GM21515 (cell line): ENCODE measurements around the gene PRMT6.
A peak's percentile ranks its signal among the peaks of the same experiment; 100 is the strongest.
"Not testable (repeated sequence)": the region's sequence is repeated elsewhere in the genome, so short reads cannot be mapped to it uniquely, and the experiment has no call there.

ENCODE experiments used
- ATAC-seq: cut with Tn5 transposase; IDR thresholded peaks from one replicate; pipeline ENCODE4 v1.9.1; 2021; ENCODE audit not compliant: unreplicated experiment

The PRMT6 gene

DNA sequence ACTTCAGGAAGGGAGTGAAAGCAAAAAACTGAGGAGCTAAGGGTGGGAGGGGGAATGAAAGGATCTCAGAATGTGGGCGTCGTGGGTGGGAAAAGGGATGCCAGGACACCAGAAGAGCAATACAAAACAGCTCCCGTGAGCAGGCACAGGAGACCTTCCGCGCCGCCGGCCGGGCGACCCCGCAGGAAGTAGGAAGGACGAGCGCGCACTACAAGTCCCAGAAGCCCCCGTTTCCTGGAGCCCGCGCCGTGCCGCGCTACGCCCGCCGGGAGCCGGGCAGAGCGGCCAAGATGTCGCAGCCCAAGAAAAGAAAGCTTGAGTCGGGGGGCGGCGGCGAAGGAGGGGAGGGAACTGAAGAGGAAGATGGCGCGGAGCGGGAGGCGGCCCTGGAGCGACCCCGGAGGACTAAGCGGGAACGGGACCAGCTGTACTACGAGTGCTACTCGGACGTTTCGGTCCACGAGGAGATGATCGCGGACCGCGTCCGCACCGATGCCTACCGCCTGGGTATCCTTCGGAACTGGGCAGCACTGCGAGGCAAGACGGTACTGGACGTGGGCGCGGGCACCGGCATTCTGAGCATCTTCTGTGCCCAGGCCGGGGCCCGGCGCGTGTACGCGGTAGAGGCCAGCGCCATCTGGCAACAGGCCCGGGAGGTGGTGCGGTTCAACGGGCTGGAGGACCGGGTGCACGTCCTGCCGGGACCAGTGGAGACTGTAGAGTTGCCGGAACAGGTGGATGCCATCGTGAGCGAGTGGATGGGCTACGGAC, at the start of gene PRMT6:
Gene PRMT6, plus strand, starts transcription at position 249 of the 771 bp plus-strand sequence. Its CDS starts 42 bp downstream, at position 291.
- ATAC-seq: peak; percentile 96

DNA sequence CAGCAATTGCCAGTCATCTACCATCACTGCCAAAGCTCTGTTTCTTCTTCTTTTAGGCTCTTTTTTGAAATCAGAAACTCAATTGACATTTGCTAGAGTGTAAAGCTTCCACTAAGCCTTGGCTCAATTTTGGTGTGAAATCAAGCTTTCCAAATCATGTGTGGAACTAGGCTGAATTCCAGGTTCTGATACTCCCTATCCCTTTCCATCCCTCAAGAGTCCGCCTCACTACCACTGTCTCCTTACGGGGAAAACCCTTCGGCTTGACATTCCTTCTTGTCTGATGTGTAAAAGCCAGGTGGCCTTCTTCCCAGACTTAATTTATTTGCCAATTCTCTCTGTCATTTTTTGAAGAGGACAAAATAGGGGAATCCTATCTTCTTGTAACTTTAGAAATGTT, 47.2 kb upstream of the PRMT6 start:
- ATAC-seq: no peak

GRCh38 chr1:107010582-107010981, 45.9 kb upstream of the PRMT6 start:
- no peak for ATAC-seq

DNA sequence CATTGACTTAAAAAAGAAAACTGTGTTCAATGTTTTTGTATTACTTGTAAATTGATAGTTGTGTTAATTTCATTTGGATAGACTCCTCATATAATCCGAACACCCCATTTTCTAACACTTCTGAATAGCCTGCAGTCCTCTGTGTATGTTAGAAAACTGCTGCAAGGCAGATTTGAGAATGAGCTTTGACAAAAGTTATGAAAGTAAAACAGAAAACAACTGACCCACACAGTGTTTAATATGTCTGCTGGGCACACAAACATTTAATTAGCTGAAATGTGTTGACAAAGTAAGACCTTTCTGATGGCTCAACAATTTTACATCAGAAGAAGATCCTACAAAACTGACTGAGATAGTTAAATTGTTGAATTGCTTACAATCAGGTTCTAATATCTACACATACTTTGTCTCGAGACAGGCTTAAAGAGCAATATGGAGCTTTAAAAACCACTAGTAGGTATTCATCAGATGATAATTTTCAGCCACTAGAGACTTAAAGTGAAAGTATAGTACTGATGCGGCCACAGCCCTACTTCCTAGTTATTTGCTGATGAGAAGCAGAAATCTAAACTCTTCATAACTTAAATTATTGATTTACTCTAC, 40.0 kb upstream of the PRMT6 start:
- peak; percentile 89 for ATAC-seq

- ATAC-seq: no peak
Measured at GRCh38 chr1:107018445-107018844, 38.0 kb upstream of the PRMT6 start.

DNA sequence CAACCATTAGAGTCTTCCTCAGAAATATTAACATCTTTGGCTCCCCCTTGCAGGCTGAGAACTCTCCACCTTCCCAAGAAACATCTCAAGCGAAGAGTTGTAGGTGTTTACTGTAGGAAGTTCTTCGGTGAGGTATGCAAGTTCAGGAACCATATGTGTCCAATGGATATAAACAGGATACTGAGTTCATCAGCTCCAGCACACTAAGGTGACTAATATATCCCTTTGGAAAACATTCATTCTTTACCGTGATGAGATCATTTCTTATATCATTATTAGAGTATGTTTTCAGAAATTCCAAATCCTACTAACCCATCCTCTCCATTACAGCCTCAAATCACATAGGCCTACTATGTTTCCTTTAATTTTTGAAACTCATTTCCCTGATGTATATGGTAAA, 37.3 kb upstream of the PRMT6 start:
- no peak for ATAC-seq

- ATAC-seq: not testable (repeated sequence)
Measured at GRCh38 chr1:107038874-107039273, 17.6 kb upstream of the PRMT6 start.

DNA sequence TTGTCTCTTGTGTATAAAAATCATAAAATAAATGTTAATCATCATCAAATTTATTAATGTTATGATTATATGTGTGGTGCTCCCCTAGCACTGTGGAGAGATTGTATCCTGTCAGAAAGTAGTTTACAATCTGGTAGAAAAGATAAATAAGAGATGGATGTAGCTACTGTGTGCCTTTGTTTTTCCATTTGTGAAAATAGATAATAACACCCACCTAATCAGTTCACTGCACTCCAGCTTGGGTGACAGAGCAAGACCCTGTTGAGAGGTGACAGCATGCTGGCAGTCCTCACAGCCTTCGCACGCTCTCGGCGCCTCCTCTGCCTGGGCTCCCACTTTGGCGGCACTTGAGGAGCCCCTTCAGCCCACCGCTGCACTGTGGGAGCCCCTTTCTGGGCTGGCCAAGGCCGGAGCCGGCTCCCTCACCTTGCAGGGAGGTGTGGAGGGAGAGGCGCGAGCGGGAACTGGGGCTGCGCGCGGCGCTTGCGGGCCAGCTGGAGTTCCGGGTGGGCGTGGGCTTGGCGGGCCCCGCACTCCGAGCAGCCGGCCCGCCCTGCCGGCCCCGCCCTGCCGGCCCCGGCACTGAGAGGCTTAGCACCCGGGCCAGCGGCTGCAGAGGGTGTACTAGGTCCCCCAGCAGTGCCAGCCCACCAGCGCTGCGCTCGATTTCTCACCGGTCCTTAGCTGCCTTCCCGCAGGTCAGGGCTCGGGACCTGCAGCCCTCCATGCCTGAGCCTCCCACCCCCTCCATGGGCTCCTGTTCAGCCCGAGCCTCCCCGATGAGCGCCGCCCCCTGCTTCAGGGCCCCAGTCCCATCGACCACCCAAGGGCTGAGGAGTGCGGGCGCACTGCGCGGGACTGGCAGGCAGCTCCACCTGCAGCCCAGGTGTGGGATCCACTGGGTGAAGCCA, 11.9 kb upstream of the PRMT6 start:
- ATAC-seq: not testable (repeated sequence)

GRCh38 chr1:107047602-107048001, 8.9 kb upstream of the PRMT6 start:
- ATAC-seq: no peak

DNA sequence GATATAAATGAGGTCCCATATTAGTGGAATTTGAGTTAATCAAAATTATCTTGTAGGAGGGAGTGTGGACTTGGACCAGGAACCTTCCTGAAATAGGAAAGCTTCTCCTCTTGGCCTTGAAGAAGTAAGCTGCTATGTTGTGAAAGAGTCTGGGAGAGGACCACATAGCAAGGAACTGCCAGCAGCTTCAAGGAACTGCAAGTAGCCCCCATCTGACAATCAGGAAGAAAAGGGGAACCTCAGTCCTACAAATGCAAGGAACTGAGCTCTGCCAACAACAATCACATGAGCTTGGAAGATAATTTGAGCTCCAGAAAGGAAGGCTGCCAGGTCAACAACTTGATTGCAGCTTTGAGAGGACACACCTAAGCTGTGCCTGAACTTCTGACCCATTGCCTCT, 8.2 kb upstream of the PRMT6 start:
- ATAC-seq: no peak

- ATAC-seq: no peak
Measured at GRCh38 chr1:107051266-107051665, 5.2 kb upstream of the PRMT6 start.

GRCh38 chr1:107055919-107056425, 502 bp upstream of the PRMT6 start:
- ATAC-seq: not testable (repeated sequence)

DNA sequence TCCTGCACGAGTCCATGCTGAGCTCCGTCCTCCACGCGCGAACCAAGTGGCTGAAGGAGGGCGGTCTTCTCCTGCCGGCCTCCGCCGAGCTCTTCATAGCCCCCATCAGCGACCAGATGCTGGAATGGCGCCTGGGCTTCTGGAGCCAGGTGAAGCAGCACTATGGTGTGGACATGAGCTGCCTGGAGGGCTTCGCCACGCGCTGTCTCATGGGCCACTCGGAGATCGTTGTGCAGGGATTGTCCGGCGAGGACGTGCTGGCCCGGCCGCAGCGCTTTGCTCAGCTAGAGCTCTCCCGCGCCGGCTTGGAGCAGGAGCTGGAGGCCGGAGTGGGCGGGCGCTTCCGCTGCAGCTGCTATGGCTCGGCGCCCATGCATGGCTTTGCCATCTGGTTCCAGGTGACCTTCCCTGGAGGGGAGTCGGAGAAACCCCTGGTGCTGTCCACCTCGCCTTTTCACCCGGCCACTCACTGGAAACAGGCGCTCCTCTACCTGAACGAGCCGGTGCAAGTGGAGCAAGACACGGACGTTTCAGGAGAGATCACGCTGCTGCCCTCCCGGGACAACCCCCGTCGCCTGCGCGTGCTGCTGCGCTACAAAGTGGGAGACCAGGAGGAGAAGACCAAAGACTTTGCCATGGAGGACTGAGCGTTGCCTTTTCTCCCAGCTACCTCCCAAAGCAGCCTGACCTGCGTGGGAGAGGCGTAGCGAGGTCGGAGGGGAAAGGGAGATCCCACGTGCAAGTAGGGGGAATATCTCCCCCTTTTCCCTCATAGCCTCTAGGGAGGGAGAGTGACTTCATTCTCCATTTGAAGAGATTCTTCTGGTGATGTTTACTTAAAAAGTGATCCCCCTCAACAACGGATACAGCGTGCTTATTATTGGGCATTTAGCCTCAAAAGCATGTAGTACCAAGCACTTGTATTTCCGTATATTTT, 991 bp downstream of the PRMT6 start:
- peak; percentile 60 for ATAC-seq

GRCh38 chr1:107058245-107059032, 2.0 kb downstream of the PRMT6 start:
- no peak for ATAC-seq

- ATAC-seq: no peak
Measured at GRCh38 chr1:107061886-107062285, 5.4 kb downstream of the PRMT6 start.

DNA sequence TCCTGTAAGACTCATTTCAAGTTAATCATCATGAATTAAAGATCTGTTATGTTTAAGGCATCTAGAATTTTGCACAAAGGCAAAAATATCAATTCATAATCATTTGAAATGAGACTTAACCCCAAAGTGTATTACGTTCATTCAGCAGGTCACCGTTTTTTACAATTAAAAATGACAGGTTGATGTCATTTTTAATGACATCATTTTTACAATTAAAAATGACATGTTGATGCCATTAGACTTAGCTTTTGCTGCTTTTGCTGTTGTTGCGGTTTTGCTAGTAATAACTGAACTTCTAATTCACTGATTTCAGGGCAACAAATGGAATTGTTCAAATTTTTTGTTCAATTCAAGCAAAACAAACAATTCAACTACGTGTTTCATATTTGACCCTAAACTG, 17.0 kb downstream of the PRMT6 start:
- ATAC-seq: no peak

DNA sequence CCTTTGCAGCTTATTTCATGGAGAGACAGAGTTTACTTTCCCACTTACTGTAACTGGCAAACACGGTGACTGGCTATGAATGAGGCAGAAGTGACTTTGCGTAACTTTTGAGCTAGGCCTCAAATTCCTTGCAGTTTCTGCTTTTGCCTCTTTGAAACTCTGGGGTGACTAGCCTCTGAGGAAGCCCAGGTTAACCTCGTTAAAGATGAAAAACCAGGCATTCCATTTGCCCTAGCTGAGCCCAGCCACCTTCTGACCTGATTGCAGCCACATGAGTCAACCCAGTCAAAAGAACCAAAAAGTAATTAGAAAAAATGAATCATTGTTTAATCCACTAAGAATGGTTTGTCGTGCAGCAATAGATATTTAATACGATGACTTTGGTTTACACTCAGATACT, 20.4 kb downstream of the PRMT6 start:
- no peak for ATAC-seq

GRCh38 chr1:107079249-107079648, 22.8 kb downstream of the PRMT6 start:
- no peak for ATAC-seq

GRCh38 chr1:107081102-107081501, 24.6 kb downstream of the PRMT6 start:
- ATAC-seq: no peak
